Measurements from ENCODE around the gene SKIDA1. TPM values are rescaled to one million over a fixed set of nuclear protein-coding genes. Genes with fewer than 3 reads are reported as not detected.
A peak's percentile ranks its signal among the peaks of the same experiment; 100 is the strongest.
"Not testable (repeated sequence)": the region's sequence is repeated elsewhere in the genome, so short reads cannot be mapped to it uniquely, and the experiment has no call there.

The SKIDA1 gene
- under 1 TPM in 1 of 2 experiments, not detected in 1; 0.08 TPM for total RNA-seq
- polyA plus RNA-seq: not detected
- 0 to 0.52 (median 0.04) reads per million in 6 experiments for total RNA-seq

DNA sequence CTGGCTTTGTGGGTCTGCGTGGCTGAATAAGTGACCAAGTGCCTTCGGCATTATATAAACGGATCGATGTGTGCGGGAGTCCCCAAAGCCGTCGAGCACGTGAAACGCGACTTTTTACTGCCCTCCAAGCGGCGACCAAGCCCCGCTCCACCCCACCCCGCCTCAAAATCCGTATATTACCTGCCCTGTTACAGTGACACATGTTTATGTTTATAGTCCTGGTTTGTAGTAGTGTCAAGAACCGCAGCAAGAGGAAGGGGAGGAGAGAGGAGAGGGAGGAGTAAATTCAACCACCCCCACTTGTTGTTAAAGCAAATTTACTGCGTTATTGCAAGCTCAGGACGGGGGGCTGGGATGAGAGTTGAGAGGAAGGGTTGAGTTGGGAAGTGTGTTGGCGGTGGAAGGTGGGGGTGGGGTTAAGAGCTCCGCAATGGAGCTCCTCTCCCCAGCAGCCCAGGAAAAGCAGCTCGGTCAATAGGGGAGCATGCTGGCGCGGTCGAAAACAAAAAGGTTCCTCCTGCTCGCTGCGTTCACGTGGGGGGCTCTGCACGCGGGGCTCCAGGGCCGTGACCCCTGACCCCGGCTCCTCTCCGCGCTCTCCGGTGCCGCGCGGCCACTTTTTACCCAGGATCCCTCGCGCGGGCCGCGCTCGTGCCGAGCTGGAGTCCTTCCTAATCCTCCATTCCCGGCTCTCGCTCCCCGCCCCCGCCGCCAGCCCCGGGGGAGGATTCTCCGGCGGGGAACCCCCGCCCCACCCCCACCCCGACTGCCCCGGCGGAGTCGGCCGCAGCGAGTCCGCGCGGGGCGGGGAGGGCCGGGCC lies at the start of gene SKIDA1:
Gene SKIDA1, minus strand, starts transcription at position 316 of the 821 bp plus-strand sequence. CDS start 7,860 bp downstream, outside the sequence.
- POLR2A ChIA-PET: interaction anchor here (0.6 to 1.2 kb wide), 6 partner anchors 9 to 911 kb away, joined by 3 to 6 read pairs (median 4); no protein-coding TSS in a partner anchor
- peaks cover 15 to 32% (median 25%) of the 10 kb centered on the region in 4 donors for H3K4me1 Mint-ChIP-seq
- H3K9me3 Mint-ChIP-seq: no peaks in the 10 kb centered on the region
- H3K36me3 Mint-ChIP-seq: peaks cover 0 to 5% (median 3%) of the 10 kb centered on the region in 3 donors
- peak within 1 kb of the TSS; percentile 82 to 97 (median 94) for H3K27ac Mint-ChIP-seq
- ATAC-seq: peak; percentile 48 to 78
- peak in 8 of 10 donors; percentile 28 to 69 (median 46) for DNase-seq
- H3K4me3 Mint-ChIP-seq: peak within 1 kb of the TSS; percentile 83 to 96 (median 94)
- peaks cover 36 to 61% (median 46%) of the 10 kb centered on the region in 5 donors for H3K27me3 Mint-ChIP-seq

DNA sequence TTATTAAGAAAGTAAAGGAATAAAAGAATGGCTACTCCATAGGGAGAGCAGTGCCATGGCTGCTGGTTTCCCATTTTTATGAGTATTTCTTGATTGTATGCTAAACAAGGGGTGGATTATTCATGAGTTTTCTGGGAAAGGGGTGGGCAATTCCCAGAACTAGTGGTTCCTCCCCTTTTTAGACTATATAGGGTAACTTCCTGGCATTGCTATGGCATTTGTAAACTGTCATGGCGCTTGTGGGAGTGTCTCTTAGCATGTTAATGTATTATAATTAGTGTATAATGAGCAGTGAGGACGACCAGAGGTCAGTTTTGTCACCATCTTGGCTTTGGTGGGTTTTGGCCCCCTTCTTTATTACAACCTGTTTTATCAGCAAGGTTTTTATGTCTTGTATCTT lies 49.0 kb upstream of the SKIDA1 start:
- POLR2A ChIA-PET, H3K27me3 Mint-ChIP-seq, ATAC-seq, H3K9me3 Mint-ChIP-seq, DNase-seq, H3K4me3 Mint-ChIP-seq: not testable (repeated sequence)
- Mint-ChIP-seq H3K4me1 (peaks cover 30 to 55% (median 53%) of the 10 kb centered on the region in 4 donors), H3K36me3 (peaks cover 4 to 71% (median 26%) of the 10 kb centered on the region in 3 donors), H3K27ac (peak overlapping the region in 1 of 10 donors; percentile 0)

DNA sequence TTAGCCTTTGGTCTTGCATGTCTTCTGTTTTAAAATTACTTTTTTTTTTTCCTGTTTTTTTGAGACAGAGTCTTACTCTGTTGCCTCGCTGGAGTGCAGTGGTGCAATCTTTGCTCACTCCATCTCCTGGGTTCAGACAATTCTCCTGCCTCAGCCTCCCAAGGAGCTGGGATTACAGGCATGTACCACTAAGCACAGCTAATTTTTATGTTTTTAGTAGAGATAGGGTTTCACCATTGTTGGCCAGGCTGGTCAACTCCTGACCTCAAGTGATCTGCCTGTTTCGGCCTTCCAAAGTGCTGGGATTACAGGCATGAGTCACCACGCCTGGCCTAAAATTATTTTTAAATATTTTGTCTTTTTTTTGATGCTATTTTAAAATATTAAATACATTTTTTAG lies 47.1 kb upstream of the SKIDA1 start:
- no peak for ATAC-seq
- H3K36me3 Mint-ChIP-seq: peaks cover 4 to 70% (median 28%) of the 10 kb centered on the region in 3 donors
- POLR2A ChIA-PET: no interaction called here

DNA sequence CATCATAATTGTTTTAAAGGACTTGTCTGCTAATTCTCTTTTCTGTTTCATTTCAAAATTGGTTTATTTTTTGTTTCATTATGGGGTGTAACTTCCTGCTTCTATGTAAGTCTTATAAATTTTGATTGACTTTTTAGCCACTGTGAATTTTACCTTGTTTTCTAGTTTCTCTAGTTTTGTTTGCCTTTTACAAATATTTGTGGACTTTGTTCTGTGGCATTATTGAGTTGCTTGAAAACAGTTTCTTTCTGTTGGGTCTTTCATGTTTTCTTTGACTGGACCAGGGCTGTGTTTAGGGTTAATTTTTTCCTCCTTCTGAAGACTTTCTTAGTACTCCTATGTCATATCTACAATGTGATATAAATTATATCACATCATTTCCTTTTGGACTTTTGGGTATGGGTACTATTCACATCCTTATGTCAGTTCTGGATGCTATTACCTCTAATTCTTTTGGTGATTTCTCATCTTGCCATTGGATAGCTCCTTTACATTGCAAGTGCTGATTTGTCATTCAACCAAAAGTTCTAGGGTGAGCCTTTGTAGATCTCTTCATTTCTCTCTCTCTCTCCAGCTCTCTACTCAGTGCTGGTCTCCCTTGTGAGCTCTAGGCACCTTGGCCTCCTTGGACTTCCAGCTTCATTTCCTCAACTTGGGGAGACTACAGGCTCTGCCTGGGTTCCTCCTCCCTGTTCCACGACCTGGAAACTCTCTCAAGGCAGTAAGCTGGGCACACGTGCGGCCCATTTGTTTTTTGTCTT lies 45.5 kb upstream of the SKIDA1 start:
- H3K27ac Mint-ChIP-seq: peak overlapping the region in 6 of 10 donors; percentile 8 to 79 (median 48)
- H3K27me3 Mint-ChIP-seq: no peaks in the 10 kb centered on the region
- peak overlapping the region in 5 of 10 donors; percentile 5 to 62 (median 16) for H3K4me3 Mint-ChIP-seq
- ATAC-seq (no peak), DNase-seq (no peak)
- POLR2A ChIA-PET: no interaction called here
- H3K36me3 Mint-ChIP-seq: peaks cover 0 to 73% (median 29%) of the 10 kb centered on the region in 3 donors
- H3K4me1 Mint-ChIP-seq: peaks cover 26 to 53% (median 46%) of the 10 kb centered on the region in 4 donors
- no peaks in the 10 kb centered on the region for H3K9me3 Mint-ChIP-seq

More for the DNA sequence above, 47.1 kb upstream of the SKIDA1 start:
- peaks cover 0 to 5% (median 0%) of the 10 kb centered on the region in 9 donors for H3K9me3 Mint-ChIP-seq
- H3K27ac Mint-ChIP-seq: peak overlapping the region in 2 of 10 donors; percentile 7 to 48
- no peaks in the 10 kb centered on the region for H3K27me3 Mint-ChIP-seq
- no peak for DNase-seq
- peaks cover 26 to 49% (median 42%) of the 10 kb centered on the region in 4 donors for H3K4me1 Mint-ChIP-seq
- no peak overlapping the region for H3K4me3 Mint-ChIP-seq

DNA sequence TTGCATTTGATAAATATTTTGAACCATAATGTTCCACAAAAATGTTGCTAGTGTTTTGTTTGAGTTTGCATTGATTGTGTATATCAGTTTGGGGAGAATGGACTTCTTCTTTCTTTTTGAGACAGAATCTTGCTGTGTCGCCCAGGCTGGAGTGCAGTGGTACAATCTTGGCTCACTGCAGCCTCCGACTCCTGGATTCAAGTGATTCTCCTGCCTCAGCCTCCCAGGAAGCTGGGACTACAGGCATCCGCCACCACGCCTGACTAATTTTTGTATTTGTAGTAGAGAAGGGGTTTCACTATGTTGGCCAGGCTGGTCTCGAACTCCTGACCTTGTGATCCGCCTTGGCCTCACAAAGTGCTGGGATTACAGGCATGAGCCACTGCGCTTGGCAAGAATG lies 33.5 kb upstream of the SKIDA1 start:
- H3K4me3 Mint-ChIP-seq, DNase-seq, ATAC-seq, H3K9me3 Mint-ChIP-seq, H3K27me3 Mint-ChIP-seq: not testable (repeated sequence)
- peaks cover 7 to 83% (median 31%) of the 10 kb centered on the region in 3 donors for H3K36me3 Mint-ChIP-seq
- H3K4me1 Mint-ChIP-seq: peaks cover 18 to 33% (median 24%) of the 10 kb centered on the region in 4 donors
- H3K27ac Mint-ChIP-seq: peak overlapping the region in 1 of 10 donors; percentile 41
- POLR2A ChIA-PET: interaction anchor here (0.6 kb wide), 1 partner anchor 760 kb away, joined by 3 read pairs; no protein-coding TSS in a partner anchor

DNA sequence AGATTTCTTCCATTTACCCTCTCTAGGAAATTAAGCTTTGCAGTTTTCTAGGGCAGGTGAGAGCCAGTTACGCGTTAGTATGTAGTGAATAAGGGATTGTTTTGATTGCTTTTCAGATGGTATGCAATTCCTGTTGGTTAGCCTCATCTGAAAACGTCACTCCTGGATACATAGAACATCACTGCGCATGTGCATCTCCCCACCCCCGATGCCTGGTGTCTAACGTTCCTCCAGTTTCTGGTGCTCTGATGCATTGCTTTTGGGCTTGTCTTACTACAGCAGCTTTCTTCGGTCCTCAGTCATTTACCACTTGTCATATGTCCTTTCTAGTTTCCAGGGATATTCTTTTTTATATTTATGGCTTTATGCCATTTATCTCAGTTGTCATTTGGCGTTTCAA lies 31.0 kb upstream of the SKIDA1 start:
- peaks cover 20 to 29% (median 23%) of the 10 kb centered on the region in 4 donors for H3K4me1 Mint-ChIP-seq
- POLR2A ChIA-PET: no interaction called here

DNA sequence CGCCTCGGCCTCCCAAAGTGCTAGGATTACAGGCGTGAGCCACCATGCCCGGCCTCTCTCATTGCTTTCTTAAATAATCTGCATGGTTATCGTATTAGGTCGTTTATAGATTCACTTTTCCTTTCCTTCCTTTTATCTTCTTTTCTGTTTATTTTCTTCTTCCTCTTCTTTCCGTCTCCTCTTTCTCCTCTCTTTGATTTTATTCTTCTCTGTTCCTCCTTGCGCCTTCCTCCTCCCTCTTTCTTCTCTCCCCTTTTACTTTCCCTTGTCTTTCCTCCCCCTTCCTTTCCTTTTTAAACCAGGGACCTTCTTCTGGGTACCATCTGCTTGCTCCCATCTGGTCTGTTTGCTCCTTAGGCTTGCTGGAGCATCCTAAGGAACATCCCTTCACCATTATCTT lies 27.2 kb upstream of the SKIDA1 start:
- Mint-ChIP-seq H3K36me3 (peaks cover 0 to 92% (median 27%) of the 10 kb centered on the region in 3 donors), H3K4me1 (peaks cover 11 to 26% (median 19%) of the 10 kb centered on the region in 4 donors), H3K27me3 (no peaks in the 10 kb centered on the region), H3K9me3 (no peaks in the 10 kb centered on the region), H3K27ac (peak overlapping the region in 3 of 10 donors; percentile 58 to 70 (median 61)), H3K4me3 (no peak overlapping the region)
- DNase-seq (no peak), ATAC-seq (no peak)
- POLR2A ChIA-PET: no interaction called here

More for the DNA sequence above, 31.0 kb upstream of the SKIDA1 start:
- H3K36me3 Mint-ChIP-seq: peaks cover 7 to 92% (median 39%) of the 10 kb centered on the region in 3 donors
- H3K27me3 Mint-ChIP-seq: no peaks in the 10 kb centered on the region
- peak overlapping the region in 2 of 10 donors; percentile 13 to 41 for H3K27ac Mint-ChIP-seq
- H3K9me3 Mint-ChIP-seq: no peaks in the 10 kb centered on the region
- ATAC-seq (no peak), DNase-seq (no peak)
- no peak overlapping the region for H3K4me3 Mint-ChIP-seq

DNA sequence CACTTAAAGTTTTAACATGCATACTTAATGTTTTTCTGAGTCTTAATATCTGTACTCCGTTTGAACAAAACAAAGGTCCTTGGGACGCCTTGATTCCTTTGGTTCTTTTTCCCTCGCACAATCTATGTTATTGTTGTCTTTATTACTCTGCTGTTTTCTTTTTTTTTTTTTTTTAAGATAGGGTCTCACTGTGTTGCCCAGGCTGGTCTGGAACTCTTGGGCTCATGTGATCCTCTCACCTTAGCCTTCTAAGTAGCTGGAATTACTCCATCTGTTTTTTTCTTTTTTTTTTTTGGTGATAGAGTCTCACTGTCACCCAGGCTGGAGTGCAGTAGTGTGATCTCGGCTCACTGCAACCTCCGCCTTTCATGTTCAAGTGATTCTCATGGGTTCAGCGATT lies 21.8 kb upstream of the SKIDA1 start:
- Mint-ChIP-seq H3K9me3 (no peaks in the 10 kb centered on the region), H3K36me3 (peaks cover 17 to 89% (median 36%) of the 10 kb centered on the region in 3 donors), H3K27ac (peak overlapping the region in 1 of 10 donors; percentile 60), H3K27me3 (no peaks in the 10 kb centered on the region), H3K4me1 (peaks cover 7 to 21% (median 9%) of the 10 kb centered on the region in 4 donors), H3K4me3 (no peak overlapping the region)
- DNase-seq: no peak
- no peak for ATAC-seq
- POLR2A ChIA-PET: no interaction called here

DNA sequence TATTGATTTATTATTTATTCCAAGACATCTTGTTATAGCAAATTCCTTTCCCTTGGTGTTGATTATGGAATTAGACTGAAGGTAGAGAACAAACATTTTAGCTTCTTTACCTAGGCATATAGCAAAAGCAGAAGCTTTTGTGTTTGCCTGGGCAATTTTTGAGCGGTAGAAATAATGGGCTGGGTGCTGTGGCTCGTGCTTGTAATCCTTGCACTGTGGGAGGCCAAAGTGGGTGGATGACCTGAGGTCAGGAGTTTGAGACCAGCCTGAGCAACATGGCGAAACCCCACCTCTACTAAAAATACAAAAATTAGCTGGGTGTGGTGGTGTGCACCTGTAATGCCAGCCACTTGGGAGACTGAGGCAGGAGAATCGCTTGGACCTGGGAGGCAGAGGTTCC lies 15.2 kb upstream of the SKIDA1 start:
- H3K4me3 Mint-ChIP-seq, ATAC-seq, H3K9me3 Mint-ChIP-seq, DNase-seq, POLR2A ChIA-PET, H3K27me3 Mint-ChIP-seq: not testable (repeated sequence)
- Mint-ChIP-seq H3K27ac (peak overlapping the region in 1 of 10 donors; percentile 25), H3K4me1 (peaks cover 5 to 25% (median 6%) of the 10 kb centered on the region in 4 donors), H3K36me3 (peaks cover 22 to 84% (median 51%) of the 10 kb centered on the region in 3 donors)

DNA sequence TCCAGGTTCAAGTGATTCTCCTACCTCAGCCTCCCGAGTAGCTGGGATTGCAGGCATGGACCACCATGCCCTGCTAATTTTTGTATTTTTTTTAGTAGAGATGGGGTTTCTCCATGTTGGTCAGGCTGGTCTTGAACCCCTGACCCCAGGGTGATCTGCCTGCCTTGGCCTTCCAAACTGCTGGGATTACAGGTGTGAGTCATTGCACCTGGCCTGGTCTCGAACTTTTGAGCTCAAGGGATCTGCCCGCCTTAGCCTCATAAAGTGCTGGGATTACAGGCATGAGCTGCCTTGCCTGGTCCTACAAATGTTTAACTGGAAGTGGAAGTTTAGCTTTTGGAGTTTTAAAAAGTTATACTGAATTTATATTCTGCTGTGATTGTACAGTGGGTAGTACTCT lies 11.4 kb upstream of the SKIDA1 start:
- ATAC-seq: no peak
- Mint-ChIP-seq H3K27me3 (no peaks in the 10 kb centered on the region), H3K36me3 (peaks cover 4 to 47% (median 21%) of the 10 kb centered on the region in 3 donors), H3K4me1 (peaks cover 11 to 31% (median 23%) of the 10 kb centered on the region in 4 donors), H3K4me3 (peak overlapping the region in 5 of 10 donors; percentile 26 to 67 (median 44)), H3K9me3 (no peaks in the 10 kb centered on the region), H3K27ac (peak overlapping the region in 4 of 10 donors; percentile 44 to 68 (median 58))
- POLR2A ChIA-PET: interaction anchor here (0.6 kb wide), 1 partner anchor 74 kb away, joined by 3 read pairs; no protein-coding TSS in a partner anchor
- DNase-seq: no peak

DNA sequence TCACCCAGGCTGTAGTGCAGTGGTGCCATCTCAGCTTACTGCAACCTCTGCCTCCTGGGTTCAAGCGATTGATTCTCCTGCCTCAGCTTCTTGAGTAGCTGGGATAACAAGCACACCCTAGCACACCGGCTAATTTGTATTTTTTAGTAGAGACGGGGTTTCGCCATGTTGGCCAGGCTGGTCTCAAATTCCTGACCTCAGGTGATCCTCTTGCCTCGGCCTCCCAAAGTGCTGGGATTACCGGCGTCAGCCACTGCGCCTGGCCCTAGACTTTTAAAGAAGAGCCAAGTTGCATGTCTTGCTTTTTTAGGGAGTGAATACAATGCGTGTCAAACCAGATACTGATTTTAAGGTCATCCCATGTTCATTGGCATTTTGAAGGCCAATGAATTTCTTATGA lies 10.5 kb upstream of the SKIDA1 start:
- Mint-ChIP-seq H3K36me3 (peaks cover 0 to 38% (median 13%) of the 10 kb centered on the region in 3 donors), H3K4me3 (peak overlapping the region; percentile 72 to 91 (median 82)), H3K27ac (peak overlapping the region in 6 of 10 donors; percentile 15 to 90 (median 78)), H3K4me1 (peaks cover 9 to 26% (median 21%) of the 10 kb centered on the region in 4 donors)
- H3K9me3 Mint-ChIP-seq, POLR2A ChIA-PET, H3K27me3 Mint-ChIP-seq, ATAC-seq, DNase-seq: not testable (repeated sequence)

DNA sequence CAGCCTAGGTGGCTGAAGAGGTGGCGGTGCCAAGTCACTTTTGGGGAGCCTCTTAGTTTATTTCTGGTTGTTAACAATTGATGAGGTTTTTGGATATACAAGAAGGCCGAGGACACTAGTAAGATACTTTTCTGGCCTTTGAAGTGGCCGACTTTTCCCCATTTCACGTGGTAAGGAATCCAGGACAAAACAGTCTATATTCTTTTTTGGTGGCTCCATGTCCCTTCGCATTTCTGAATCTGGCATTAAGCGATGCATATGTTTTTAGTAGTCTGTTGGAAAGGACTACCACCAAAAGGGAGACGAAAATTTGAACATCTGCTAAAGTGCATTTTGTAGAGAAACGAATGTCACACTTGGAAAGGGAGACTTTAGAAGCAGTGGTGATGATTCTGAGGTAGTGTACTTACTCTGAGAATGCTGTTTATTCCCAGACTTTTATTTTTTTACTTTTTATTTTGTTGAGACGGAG lies 10.0 kb upstream of the SKIDA1 start:
- Mint-ChIP-seq H3K27me3 (no peaks in the 10 kb centered on the region), H3K4me1 (peaks cover 9 to 26% (median 21%) of the 10 kb centered on the region in 4 donors), H3K36me3 (peaks cover 0 to 35% (median 11%) of the 10 kb centered on the region in 3 donors), H3K4me3 (peak overlapping the region; percentile 72 to 91 (median 82)), H3K9me3 (no peaks in the 10 kb centered on the region), H3K27ac (peak overlapping the region in 9 of 10 donors; percentile 54 to 92 (median 82))
- POLR2A ChIA-PET: interaction anchor here (0.6 kb wide), 1 partner anchor 777 kb away, joined by 6 read pairs; no protein-coding TSS in a partner anchor
- DNase-seq: no peak
- ATAC-seq: no peak

Data from naive thymus-derived CD8-positive, alpha-beta T cell (primary cell).